22Rv1 (cell line): ENCODE results near the gene XKR3.

Experiments
- H3K27ac ChIP-seq: fragments of 450-650 bp; 2 replicates; pipeline ENCODE4 v1.5.1; 2017
- ZFX ChIP-seq: fragments of 450-650 bp; IDR thresholded peaks from 2 replicates; pipeline ENCODE4 v1.6.1; 2017; ENCODE audit warnings: antibody characterized with exemption, borderline replicate concordance
- TF ChIP-seq, protein P1 (sequence below): fragments of 450-650 bp; IDR thresholded peaks from 2 replicates; pipeline ENCODE4 v1.5.1; 2017; ENCODE audit warnings: mild to moderate bottlenecking

Gene XKR3

DNA sequence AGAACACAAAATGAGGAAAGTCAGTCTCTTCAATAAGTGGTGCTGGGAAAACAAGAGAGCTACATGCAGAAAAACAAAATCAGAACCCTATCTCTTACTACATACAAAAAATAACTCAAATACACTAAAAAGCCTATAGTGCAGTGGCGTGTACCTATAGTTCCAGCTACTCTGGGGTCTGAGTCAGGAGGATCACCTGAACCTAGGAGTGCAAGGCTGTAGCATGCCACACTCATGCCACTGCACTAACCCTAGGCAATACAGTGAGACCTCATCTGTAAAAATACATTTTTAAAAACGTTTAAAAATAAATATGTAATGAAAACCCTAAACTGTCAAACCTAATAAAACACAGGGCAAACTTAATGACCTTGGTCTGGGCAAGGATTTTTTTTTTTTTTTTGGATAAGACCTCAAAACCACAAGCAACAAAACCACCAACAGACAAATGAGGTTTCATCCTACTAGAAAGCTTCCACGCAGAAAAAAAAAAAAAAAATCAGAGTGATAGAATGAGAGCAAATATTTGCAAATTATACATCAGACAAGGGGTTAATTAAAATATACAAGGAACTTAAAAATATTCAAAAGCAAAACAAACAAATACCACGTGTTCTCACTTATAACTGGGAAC, 35.2 kb downstream of the XKR3 start:
- TF ChIP-seq, protein P1, sequence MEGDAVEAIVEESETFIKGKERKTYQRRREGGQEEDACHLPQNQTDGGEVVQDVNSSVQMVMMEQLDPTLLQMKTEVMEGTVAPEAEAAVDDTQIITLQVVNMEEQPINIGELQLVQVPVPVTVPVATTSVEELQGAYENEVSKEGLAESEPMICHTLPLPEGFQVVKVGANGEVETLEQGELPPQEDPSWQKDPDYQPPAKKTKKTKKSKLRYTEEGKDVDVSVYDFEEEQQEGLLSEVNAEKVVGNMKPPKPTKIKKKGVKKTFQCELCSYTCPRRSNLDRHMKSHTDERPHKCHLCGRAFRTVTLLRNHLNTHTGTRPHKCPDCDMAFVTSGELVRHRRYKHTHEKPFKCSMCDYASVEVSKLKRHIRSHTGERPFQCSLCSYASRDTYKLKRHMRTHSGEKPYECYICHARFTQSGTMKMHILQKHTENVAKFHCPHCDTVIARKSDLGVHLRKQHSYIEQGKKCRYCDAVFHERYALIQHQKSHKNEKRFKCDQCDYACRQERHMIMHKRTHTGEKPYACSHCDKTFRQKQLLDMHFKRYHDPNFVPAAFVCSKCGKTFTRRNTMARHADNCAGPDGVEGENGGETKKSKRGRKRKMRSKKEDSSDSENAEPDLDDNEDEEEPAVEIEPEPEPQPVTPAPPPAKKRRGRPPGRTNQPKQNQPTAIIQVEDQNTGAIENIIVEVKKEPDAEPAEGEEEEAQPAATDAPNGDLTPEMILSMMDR, result no peak
- TF ChIP-seq ZFX, result no peak

DNA sequence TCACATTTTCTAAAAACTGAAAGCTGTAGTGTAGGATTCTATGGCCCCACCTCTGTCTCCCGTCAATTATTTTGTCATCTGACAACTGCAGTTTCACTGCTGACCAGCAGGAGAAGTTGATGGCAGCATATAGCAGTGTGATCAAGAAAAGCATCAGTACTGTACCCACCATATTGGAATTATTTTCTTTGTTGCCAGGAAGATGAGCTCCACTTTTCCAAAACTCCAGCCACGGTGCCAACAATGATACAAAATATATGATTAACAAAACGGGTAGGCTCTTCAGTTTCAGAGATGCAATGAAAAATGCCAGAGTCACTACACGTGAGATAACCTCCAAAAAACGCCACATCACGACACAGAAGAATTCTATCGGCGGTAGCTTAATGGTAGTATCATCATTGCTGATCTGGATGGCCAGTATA, 41.3 kb downstream of the XKR3 start:
- no peak for TF ChIP-seq ZFX
- TF ChIP-seq, protein P1, result peak; percentile 73
- H3K27ac ChIP-seq, result no peak overlapping the region

More for the DNA sequence above, 35.2 kb downstream of the XKR3 start:
- no peak overlapping the region for H3K27ac ChIP-seq

DNA sequence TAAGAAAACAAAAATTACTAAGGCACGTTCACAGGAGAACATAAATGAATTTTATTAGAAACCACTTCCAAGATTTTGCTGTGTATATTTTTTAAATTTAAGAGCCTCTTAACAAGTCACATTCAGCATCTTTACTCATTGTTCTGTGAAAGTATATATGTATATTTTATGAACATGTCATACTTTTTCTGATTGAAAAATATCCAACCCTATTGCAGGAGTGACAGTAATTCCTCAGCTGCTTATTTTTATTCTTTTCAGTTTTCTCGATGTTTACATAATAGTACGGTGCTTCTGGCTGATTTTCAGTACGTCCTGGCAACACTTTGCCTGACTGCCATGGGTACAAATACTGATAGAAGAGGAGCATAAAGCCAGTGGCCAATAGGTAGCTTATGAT, 41.8 kb downstream of the XKR3 start:
- TF ChIP-seq, protein P1, result no peak
- TF ChIP-seq ZFX, result no peak
- no peak overlapping the region for H3K27ac ChIP-seq

DNA sequence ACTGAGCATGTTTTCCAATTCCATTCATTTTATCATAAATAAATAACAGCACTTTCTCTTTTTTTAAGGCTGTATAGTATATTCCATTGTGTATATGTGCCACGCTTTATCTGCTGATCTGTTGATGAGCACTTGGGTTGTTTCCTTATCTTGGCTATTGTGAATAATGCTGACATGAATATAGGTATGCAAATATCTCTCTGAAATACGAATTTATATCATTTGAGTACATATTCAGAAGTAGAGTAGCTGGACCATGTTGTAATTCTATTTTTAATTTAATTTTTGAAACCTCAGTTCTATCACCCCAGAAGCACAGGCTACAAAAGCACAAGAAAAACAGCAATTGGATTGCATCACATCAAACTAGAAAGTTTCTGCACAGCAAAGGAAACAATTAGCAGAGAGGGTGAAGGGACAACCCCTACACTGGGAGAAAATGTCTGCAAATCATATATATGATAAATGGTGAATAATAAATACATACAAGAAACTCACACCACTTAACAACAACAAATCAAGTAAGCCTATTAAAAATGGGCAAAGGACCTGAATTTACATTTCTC, 43.4 kb downstream of the XKR3 start:
- H3K27ac ChIP-seq, result no peak overlapping the region
- TF ChIP-seq ZFX, result no peak
- TF ChIP-seq, protein P1, result no peak

DNA sequence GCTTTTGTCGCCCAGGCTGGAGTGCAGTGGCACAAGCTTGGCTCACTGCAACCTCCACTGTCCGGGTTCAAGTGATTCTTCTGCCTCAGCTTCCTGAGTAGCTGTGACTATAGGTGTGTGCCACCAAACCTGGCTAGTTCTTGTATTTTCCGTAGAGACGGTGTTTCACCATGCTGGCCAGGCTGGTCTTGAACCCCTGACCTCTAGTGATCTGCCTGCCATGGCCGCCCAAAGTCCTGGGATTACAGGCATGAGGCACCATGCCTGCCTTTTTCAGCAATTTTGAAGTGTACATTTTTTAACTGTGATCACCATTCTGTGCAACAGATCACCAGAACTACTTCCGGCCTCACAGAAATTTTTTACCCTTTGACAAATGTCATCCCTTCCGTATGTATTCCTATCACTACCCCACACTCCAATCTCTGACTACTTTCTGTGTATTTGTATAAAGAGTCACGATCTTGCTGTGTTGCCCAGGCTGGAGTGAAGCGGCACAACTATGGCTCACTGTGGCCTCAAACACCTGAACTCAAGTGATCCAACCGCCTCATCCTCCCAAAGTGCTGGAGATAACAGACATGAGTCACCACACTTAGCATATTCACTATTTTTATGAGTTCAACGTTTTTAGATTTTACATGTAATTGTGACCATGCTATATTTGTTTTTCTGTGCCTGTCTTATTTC, 44.0 kb downstream of the XKR3 start:
- H3K27ac ChIP-seq, result no peak overlapping the region
- no peak for TF ChIP-seq ZFX
- TF ChIP-seq, protein P1, result no peak

DNA sequence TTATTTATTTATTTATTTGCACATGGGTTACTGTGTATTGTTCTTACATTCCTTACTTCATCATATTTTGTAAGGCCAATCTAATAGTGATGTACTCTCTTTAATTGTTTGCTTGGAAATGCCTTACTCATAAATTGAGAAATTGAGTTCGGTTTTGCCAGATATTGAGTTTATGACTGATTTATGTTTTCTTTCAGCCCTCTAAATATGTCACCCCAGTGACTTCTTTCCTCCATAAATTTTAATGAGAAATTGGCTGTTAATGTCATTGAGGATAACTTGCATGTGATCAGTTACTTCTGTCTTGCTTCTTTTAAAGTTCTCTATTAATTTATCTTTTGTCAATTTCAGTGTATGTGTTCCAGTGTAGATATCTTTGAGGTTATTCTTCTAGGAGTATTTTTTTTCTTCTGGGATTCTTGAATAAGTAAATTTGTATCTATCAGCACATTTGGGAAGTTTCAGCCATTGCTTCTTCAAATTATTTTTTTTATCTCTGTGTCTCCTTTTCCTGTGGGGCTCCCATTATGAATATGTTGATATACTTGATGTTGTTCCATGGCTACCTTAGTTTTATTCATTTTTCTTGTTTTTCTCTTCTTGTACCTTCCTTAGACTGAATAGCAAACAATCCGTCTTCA, 47.8 kb downstream of the XKR3 start:
- TF ChIP-seq, protein P1, result no peak
- no peak for TF ChIP-seq ZFX
- H3K27ac ChIP-seq, result no peak overlapping the region
